Type B pancreatic cell (in vitro differentiated cells): ENCODE results near the gene PLCB1. TPM values are rescaled to one million over a fixed set of nuclear protein-coding genes. Genes with fewer than 3 reads are reported as not detected.

Source experiments
- DNase-seq: peaks from one replicate; pipeline ENCODE4 v3.0.0; 2021; ENCODE audit warnings: mixed read lengths; ENCODE audit not compliant: unreplicated experiment; ENCODE audit errors: extremely low spot score
- H3K27ac Mint-ChIP-seq: 2 replicates; pipeline ENCODE4 v1.8.0; 2021; ENCODE audit warnings: mild to moderate bottlenecking, mixed read lengths
- H3K27me3 Mint-ChIP-seq: 2 replicates; pipeline ENCODE4 v1.8.0; 2021; ENCODE audit warnings: mixed read lengths
- H3K36me3 Mint-ChIP-seq: 2 replicates; pipeline ENCODE4 v1.8.0; 2021; ENCODE audit warnings: mixed read lengths
- H3K4me1 Mint-ChIP-seq: one replicate; pipeline ENCODE4 v1.8.0; 2021; ENCODE audit warnings: mixed read lengths; ENCODE audit not compliant: unreplicated experiment
- H3K4me3 Mint-ChIP-seq: 2 replicates; pipeline ENCODE4 v1.8.0; 2021; ENCODE audit warnings: mild to moderate bottlenecking, mixed read lengths
- H3K9me3 Mint-ChIP-seq: 2 replicates; pipeline ENCODE4 v1.8.0; 2021; ENCODE audit warnings: mixed read lengths
- CTCF ChIP-seq: fragments of 200-600 bp; sonication (generic); conservative IDR thresholded peaks from 2 replicates; pipeline ENCODE4 v1.5.0; 2021; ENCODE audit warnings: antibody characterized with exemption, mild to moderate bottlenecking
- total RNA-seq: library from RNA; stranded (reverse); gene quantifications from 2 replicates; pipeline ENCODE4 v1.2.1, GENCODE V29; 2021; ENCODE audit warnings: low replicate concordance

Gene PLCB1
- total RNA-seq, 1 donor from 2014 or later, result 17.9 TPM

- DNase-seq, result no peak
- Mint-ChIP-seq H3K27ac (no peak overlapping the region), H3K4me1 (no peaks in the 10 kb centered on the region), H3K27me3 (no peaks in the 10 kb centered on the region), H3K36me3 (no peaks in the 10 kb centered on the region), H3K9me3 (peaks cover 3% of the 10 kb centered on the region), H3K4me3 (no peak overlapping the region)
- TF ChIP-seq CTCF, result no peak
Observed at GRCh38 chr20:8557711-8558110, 425.6 kb downstream of the PLCB1 start.

DNA sequence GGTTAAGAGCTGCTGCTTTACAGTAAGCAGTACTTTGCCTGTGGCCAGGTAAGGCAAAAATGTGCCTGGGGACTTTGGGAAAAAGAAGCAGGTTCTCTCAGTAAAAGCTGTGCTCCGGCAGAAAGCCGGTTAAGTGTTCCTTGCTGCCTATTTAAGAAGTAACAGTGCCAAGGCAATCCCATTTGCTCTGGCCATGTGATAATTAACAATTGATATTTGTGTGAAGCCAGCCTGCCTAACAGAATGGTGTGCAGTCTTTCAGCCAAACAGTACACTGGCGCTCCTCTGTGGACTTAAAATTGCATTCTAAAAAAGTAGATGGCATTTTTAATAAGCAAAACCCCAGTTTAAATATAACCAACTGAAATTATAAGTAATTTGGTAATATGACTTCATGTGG, 430.3 kb downstream of the PLCB1 start:
- H3K4me3 Mint-ChIP-seq, result no peak overlapping the region
- TF ChIP-seq CTCF, result no peak
- no peak overlapping the region for H3K27ac Mint-ChIP-seq
- H3K27me3 Mint-ChIP-seq, result no peaks in the 10 kb centered on the region
- H3K9me3 Mint-ChIP-seq, result no peaks in the 10 kb centered on the region
- no peak for DNase-seq
- peaks cover 3% of the 10 kb centered on the region for H3K36me3 Mint-ChIP-seq
- H3K4me1 Mint-ChIP-seq, result no peaks in the 10 kb centered on the region

- no peak overlapping the region for H3K27ac Mint-ChIP-seq
- DNase-seq, result no peak
- H3K4me3 Mint-ChIP-seq, result no peak overlapping the region
- no peak for TF ChIP-seq CTCF
- H3K9me3 Mint-ChIP-seq, result no peaks in the 10 kb centered on the region
- H3K4me1 Mint-ChIP-seq, result no peaks in the 10 kb centered on the region
- H3K36me3 Mint-ChIP-seq, result peaks cover 3% of the 10 kb centered on the region
- H3K27me3 Mint-ChIP-seq, result no peaks in the 10 kb centered on the region
Observed at GRCh38 chr20:8568075-8568474, 436.0 kb downstream of the PLCB1 start.

GRCh38 chr20:8569766-8570165, 437.7 kb downstream of the PLCB1 start:
- no peaks in the 10 kb centered on the region for H3K27me3 Mint-ChIP-seq
- H3K4me1 Mint-ChIP-seq, result no peaks in the 10 kb centered on the region
- TF ChIP-seq CTCF, result no peak
- no peak for DNase-seq
- H3K36me3 Mint-ChIP-seq, result no peaks in the 10 kb centered on the region
- H3K9me3 Mint-ChIP-seq, result no peaks in the 10 kb centered on the region
- no peak overlapping the region for H3K4me3 Mint-ChIP-seq
- no peak overlapping the region for H3K27ac Mint-ChIP-seq

- Mint-ChIP-seq H3K36me3 (no peaks in the 10 kb centered on the region), H3K4me3 (no peak overlapping the region), H3K27me3 (no peaks in the 10 kb centered on the region), H3K27ac (no peak overlapping the region), H3K9me3 (no peaks in the 10 kb centered on the region), H3K4me1 (no peaks in the 10 kb centered on the region)
- no peak for TF ChIP-seq CTCF
- DNase-seq, result no peak
Observed at GRCh38 chr20:8571611-8572010, 439.5 kb downstream of the PLCB1 start.

DNA sequence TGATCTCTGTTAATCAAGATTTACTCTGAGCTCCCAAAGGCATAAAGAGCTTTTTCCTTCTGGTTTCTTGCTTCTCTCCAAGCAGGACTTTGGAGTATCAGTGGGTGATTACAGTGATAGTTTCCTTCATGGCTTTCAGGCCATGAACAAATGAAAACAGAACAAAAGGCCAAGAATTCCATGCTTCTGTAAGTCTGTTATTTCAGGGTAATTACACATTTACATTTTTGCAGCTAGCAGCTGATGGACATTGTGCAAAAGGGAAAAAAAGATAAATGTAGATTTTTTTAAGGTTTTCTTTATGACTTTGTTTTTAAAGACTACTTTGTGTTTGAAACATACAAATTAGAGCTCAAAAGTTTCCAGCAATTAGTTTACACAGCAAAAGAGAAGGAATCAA, 441.6 kb downstream of the PLCB1 start:
- DNase-seq, result no peak
- Mint-ChIP-seq H3K27me3 (no peaks in the 10 kb centered on the region), H3K9me3 (no peaks in the 10 kb centered on the region), H3K27ac (no peak overlapping the region), H3K4me1 (no peaks in the 10 kb centered on the region), H3K4me3 (no peak overlapping the region), H3K36me3 (no peaks in the 10 kb centered on the region)
- no peak for TF ChIP-seq CTCF
